Stimulated activated CD8-positive, alpha-beta memory T cell treated with anti-CD3 and anti-CD28 coated beads, Interleukin-12 subunit alpha, Interleukin-12 subunit beta, amount 100 ng/mL, for 1 hour (primary cell): Measurements from ENCODE around the gene ARHGAP26.

Experiments used
- DNase-seq: peaks from one replicate; pipeline ENCODE4 v3.0.0-alpha.2; 2020; ENCODE audit warnings: low read depth

Gene ARHGAP26

DNA sequence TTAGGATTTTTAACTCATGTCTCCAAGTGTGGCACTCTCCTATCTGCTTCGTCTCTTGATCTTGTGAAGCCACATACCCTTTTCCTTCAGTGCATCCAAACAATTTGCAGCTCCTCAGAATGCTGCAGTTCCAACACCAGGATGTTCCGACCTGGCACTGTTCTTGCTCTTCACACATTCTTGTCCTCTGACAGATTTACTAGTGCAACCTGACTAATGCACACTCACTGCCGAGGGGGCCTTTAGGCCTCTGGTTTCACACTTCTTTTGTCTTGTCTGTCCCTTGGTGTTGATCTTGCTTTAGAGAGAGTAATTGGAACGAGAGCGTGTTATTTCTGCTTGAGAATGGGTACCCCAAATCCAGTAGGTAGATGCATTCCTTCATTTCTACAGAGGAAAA lies 15.0 kb downstream of the ARHGAP26 start:
- no peak for DNase-seq

DNA sequence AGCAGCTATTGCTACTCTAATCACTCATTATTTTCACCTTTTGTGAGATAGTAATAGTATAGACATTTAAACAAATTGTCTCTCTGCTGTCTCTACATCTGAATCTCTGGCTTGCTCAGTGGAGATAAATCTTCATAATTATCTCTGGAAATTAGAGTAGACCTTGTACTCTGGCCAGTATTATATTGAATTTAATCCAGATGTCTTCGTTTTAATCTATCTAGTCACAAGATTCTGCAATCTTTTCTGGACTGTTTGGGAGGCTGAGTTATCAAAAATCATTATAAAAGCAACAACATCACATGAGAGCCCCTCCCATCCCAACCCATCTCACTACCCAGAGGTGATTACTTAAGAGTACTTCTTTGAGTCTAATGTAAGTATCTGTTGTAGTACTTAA lies 19.0 kb downstream of the ARHGAP26 start:
- no peak for DNase-seq

DNA sequence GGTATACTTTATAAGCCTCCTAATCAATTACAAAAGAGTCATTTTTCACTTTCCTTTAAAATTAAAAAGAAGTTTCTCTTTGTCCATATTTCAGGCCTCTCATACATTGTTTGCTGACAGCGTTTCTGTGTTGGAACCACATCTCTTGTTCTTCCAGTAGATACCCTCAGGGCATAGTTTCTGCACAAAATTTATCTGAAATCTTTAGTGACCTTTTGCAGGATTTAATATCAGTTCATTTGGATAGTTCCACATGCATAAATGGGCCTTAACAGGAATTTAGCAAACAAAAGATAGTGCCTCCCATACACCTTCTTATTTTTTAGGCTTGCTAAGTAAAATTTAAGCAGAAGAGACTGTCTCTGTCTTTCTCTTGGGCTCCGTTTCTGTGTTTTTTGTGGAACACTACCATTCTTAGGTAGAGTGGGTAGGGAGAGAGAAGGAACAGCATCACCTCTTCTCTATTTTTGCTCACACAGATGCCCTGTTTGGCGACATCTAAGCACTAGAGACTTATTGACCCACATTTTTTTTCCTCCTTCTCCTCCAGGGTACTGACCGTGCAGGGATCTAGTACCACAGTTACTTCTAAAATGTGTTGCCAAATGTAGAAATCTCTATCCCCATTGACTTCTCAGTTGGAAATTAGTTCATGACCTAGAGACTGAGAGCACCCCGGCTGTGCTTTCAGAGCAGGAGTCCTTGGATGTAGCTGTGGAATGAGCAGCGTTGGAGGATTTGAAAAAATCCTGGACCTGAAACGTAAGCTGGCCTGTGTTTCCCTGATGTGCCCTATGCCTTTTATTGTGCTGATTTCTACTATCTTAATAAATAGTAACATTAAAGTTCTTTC lies 22.1 kb downstream of the ARHGAP26 start:
- no peak for DNase-seq

DNA sequence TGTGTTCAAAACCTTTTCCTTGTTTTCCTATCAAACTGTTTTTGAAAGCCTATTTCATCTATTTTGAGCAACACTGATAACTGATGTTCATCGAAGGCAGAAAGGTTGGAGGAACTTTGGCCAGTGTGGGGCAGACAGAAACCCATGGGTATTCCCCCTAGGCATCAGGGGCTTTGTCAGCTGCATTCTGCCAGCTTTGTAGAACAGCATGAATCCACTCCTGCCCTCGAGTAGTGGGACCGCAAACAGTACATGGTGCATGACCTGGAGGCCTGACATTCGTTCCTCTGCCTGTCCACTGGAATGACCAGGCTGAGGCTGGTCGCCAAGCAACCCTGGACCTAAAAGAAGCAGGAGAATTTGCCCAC lies 22.7 kb downstream of the ARHGAP26 start:
- no peak for DNase-seq

DNA sequence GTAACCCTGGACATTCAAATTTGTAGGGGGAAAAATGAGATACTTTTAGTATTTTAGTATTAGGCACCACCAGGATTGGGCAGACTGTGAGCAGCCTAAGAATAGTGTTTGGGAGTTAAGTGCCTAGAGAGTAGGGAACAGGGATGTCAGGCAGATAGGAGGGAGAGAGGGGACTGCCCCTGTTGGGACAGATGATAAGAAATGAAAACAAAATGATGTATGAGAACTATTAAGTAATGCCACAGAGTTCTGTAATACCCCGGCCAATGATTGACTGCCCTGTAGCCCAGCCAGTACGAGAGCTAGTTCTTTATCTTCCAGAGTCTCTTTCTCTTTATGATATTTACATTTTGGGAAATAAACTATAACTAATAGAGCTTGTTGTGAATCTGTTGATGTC lies 24.4 kb downstream of the ARHGAP26 start:
- no peak for DNase-seq

DNA sequence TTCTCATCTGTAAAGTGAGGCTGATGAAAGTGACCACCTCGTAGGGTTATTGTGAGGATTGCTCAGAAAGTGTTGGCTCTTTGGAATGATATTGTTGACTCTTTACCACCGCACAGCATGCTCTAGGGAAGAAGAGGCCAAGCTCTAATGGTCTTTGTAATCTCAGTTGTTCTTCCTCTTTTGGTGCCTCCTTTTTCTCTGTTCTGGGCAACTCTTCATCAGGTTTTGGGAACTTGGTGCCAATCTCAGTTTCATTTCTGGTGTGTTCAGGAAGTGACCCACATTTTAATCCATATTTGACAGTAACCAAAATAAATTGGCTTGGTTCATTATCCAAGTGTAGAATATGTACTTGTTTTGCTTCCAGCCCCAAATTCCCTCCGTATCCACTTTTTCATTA lies 25.1 kb downstream of the ARHGAP26 start:
- DNase-seq: no peak

DNA sequence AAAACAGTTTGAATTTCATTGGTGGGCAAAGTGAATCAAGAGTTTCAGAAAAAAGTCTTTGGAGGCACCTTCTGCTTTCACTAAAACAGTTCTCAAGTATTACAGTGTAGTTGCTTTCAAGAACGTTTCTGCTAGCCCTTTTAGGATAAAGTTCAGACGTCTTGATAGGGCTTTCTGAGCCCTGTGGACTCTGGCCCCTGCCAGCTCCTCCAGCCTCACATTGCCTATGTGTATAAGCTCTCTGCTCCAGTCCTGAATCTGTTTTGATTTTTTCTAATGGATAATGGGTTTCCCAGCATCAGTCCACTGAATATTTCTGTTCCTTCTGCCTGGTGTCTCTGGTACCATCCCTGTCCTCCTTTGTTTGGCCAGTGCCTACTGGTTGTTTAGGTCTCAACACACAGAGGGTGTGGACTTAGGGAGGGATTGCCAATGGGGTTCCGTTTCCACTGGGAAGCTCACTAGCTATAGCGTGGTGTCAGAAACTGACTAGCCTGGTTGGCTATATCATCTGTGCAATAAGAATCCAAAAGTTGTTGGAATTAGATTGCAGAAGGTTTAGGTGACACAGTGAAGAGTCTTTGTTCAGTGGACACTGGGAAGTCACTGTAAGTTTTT lies 26.4 kb downstream of the ARHGAP26 start:
- no peak for DNase-seq

DNA sequence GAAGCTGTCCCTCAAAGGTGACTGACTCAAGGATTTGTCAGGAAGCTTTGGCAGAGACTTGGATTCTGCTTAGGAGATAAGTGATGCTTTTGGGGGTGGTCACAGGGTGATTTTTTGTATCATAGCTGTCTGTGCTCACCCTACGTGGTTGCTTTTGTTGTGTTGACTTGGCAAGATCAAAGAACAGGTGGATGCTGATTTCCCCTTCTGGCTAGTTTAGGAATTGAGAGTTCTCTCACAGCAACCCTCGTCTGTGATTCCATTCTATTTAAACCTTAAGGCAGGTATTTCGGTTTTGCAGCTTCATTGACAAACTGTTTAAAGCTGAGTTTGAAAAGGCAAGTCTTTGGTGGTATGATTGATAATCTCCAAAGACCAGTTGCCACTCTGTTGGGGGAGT lies 27.2 kb downstream of the ARHGAP26 start:
- no peak for DNase-seq

DNA sequence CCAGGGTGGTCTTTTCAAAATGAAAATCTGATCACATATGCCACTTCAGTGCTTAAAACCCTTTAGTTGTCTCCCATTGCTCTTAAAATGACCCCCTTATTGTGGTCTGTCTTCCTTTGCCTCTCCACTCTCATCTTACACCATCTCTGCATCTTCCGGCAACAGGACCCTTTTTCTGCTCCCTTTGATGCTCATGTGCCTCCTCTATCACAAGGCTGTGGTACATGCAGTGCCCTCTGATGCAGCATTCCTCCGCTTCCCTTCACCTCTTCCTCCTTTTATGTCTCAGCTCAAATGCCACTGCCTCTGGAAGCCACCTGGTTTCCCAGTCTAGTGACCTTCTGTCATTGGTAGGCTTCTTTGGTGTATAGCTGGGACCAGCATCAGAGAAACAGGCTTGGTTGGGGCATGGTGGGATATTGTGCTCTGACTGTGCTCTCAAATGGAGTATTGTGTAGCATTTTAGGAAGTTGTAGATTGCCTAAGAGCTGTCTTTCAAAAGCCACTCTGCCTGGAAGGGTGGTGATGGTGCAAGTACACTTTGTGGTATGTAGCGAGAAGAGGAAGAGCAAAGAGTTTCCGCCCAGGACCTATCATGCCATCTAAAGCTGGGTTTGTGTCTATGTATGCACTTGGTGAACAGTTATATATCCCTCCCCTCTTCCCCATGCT lies 28.1 kb downstream of the ARHGAP26 start:
- DNase-seq: no peak

DNA sequence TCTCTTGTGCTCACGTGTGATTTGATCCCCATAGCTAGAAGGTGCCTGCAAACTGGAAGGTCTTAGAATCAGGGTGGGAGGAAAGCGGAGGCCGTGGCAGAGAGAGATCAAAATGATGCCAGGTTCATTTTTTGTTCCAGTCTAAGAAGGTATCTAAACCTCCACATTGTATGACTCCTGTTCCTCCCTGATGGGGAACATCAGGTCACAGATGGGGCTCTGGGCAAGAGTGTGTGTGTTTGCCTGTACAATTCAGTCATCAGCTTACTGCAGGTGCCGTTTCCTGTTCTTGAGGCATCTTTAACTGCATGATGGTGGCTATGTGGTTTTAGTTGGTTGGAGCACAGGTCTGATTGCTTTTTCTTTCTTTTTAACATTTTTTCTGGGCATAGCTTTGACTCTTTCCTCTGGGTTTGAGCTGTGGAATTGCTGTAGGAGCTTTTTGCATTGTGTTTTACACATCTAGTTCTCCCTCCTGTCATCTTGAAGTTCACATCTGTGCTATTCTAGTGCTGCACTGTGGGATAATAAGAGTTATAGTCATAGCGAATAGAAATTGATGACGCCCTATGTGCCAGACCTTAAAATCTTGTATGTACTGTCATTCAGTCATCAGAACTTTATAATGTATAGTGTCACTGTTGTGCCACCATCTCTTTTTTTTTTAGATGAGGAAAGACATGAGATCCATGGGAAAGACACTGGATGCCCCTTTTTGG lies 30.8 kb downstream of the ARHGAP26 start:
- DNase-seq: no peak

DNA sequence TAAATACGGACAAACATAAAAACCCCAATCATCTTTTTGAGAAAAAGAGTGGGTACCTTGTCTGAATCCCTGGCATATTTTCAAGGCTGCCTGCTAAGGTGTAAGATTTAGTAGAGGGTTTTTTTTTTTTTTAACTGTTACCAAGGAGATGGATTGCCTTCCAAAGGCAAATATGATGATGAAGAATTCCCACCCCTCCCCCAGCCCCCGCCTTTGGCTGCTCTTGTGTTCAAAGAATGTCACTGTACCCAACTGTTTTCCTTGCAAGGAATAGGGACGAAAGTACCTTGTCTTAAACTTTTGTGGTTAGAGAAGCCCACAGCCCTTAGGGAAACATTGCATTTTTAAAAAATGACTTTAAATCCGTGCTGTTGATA lies 31.3 kb downstream of the ARHGAP26 start:
- DNase-seq: no peak

DNA sequence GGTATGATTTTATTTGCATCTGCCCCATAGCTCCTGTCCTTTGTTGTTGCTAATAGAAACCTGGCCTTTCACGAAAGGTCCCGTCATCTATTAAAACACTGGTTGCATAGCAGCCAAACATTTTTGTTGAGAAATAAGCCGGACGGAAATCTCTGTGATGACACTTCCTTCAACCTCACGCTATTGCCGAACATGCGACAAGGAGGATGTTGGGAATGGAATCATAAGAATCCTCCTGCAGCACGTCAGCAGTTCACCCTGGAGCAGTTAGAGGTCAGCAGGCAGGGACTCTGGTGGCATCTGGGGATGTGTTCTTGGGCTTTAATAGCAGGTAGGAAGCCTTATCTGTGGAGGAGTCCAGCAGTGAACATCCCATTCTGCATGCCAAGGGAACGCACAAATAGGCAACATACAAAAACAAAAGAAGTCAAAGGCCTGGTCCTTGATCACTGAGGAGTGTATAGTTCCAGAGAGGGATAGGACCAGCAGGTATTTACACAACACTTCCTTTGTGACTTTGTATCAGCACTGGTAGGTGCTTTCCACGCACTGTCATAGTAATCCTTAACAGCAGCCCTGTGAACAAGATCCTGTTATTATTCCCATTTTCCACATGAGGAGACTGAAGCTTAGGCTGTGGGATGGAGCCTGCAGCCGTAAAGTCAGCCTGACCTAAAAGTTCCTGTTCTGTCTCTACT lies 33.4 kb downstream of the ARHGAP26 start:
- DNase-seq: no peak

DNA sequence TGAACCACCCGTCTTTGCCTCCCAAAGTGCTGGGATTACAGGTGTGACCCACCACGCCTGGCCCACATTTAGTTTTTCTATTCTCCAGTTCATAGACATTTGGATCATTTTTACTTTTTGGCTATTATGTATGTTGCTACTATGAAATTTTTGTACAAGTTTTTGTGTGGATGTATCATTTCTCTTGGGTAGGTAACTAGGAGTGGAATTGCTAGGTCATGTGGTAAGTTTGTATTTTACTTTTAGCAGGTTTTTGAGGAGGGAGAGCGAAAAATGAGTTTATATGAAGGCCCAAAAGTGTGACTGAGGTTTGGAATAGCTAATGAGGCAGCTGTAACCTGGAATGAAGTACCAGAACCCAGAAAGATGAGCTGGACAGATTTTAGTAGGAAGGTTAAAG lies 35.2 kb downstream of the ARHGAP26 start:
- no peak for DNase-seq

DNA sequence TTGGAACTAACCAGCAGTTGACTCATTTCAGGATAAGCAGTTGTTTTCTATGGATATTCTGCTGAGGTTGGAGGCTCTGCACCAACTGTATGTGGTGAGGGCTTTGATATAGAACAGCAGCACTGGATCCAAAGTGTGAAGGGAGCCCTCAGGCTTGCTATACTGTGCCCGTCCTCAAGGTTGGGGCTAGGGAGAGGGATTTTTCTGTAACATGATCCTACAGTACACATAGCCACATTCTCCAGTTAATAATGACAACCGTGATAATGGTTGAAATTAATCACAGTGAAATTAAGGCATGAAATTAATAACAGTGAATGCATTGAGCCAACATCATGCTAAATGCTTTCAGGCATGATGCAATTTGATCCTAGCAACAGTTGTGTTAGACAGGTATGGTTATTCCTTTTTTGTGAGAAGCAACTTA lies 36.7 kb downstream of the ARHGAP26 start:
- DNase-seq: no peak

DNA sequence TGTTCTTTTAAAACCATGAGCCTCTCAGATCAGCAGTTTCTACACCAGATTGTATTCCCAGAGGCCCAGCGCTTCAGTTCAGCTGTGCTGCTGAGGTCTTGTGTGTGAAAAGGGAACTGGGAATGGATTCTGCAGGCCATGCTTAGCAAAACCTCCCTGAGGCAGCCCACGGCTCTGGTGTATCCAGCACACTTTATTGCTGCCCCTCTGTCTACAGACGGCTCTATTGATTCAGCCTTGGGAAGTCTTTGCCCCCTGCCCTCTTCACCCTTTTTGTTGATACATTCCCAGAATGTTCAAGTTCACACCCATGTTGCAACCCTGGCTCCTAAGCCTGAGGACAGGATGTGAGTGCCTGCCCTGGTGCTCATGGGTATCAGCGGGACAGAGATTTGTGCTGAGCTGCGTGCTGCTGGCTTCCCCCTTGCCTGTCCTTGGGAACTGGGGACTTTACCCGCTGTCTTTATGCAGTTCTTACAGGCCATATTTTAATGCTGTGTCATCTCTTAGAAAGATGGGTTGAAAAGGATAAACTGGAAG lies 37.3 kb downstream of the ARHGAP26 start:
- DNase-seq: no peak

DNA sequence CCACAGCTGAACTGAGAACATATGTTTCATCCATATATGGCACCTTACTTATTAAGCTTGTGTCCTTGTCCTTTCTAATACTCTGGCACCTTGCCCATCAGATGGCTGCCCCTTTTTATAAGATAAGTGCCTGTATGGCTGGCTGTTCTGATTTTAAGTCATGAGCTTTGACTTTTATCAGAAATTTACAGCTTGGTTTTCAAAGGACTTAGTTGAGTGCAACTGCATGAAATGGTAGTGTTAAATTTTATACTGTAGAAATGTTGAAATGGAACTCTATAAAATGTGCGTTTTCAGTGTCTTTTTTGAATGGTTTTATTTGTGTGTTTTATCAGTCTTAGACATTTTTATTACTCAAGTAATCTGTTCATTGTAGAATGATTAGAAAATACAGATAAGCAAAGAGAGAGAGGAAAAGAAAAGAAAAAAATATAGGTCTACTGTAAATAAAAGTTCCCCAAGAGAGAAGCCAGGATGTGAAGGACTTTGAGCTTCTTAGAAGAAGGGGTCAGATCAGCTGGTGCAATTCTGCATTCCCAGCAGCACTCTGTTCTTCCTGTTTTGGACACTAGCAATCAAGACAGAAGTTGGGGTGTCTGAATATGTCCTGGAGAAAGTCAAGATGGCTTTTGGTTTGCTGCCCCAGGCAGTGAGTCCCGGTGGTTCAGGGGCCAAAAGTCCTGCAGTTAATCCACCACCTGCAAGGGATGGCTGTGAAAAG lies 38.9 kb downstream of the ARHGAP26 start:
- no peak for DNase-seq

DNA sequence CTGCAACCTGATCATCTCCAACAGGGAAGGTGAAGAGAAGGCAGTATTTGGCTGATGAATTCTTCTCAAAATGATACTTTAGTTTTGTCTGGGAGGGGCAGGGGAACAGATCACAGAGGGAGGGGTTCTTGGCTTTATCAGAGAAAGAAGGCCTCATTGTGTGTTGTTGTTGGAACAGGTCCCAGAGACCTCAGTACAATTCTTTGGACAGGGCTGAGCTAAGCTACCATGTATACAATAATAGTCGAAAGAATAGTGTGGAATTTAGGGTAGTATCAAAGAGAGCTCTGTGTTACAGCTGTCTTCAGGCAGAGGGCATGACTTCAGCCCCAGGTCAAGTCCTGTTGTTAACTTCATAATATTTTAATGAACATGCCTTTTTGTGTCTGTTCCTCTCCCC lies 39.9 kb downstream of the ARHGAP26 start:
- no peak for DNase-seq

DNA sequence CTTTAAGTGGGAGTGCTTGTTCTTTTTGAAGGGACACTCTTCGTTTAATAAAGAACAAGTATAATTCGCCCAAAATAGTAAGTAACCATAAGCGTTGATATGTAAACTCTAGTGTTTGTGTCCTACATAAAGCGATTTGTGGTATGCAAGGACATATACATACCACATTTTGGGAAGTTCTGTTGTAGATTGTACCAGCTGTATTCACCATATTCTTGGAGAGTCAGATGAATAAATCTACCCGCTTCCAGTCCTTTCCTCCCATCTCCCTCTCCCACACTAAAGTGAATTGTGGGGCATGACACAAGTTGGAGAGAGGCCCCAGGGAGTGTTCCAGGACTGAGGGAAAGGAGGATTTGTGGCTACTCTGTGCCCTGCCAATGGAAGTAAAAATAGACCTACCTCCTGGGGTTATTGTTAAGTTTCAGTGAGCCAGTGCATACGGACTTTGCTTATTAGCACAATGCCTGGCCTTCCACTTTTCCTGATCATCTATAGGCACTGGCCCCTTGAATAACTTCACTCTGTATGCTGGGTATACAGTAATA lies 40.6 kb downstream of the ARHGAP26 start:
- DNase-seq: no peak

DNA sequence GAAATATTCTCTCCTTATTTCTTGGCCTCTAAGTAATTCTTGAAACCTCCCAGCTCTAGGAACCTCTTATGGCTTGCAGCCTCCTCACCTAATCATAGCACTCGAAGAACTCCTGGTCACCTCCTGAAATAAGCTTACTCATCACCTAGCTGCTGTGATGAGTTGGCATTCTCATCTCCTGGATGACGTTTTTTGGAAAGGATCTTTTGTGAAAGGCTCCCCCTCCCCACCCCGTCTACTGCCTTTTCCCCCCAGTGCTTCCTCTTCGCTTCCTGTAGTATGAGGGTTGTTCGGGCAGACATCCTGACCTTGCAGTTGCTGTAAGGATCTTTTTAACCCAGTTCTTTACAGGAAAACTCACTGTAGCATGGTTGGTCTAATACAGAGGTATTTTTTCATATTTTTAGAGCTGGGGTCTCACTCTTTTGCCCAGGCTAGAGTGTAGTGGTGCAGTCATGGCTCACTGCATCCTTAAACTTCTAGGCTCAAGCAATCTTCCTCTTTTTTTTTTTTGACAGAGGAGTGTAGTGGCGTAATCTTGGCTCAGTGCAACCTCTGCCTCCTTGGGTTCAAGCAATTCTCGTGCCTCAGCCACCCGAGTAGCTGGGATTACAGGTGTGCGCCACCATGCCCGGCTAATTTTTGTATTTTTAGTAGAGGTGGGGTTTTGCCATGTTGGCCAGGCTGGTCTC lies 41.8 kb downstream of the ARHGAP26 start:
- DNase-seq: no peak

DNA sequence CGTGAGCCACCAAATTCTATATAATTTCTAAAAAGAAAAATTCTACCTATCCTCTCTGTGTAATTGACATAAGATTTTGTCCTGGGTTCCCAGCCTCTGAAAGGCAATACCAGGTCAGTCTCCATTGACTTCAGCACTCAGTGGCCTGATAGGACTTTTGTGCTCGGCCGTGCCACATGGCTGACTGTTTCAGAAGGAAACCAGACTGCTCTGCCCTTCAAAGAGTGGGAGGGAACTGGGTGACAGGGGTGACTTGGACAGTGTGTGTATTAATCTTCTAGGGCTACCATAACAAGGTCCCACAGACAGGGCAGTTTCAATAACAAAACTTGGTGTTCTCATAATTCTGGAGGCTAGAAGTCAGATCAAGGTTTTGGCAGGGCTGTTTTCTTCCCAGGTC lies 43.0 kb downstream of the ARHGAP26 start:
- no peak for DNase-seq
